GM12878 (cell line): ENCODE data around the gene LYPD4. TPM values are rescaled to one million over a fixed set of nuclear protein-coding genes. Genes with fewer than 3 reads are reported as not detected.

Source experiments
- ATAC-seq: fragments of 200-7000 bp; cut with Tn5 transposase; 3 replicates; pipeline ENCODE4 v1.9.1; 2020; ENCODE audit warnings: mild to moderate bottlenecking, moderate library complexity
- BruUV-seq: library from RNA; stranded (reverse); fragments of 400-500 nt; replicated peaks from 2 replicates; lab custom pipeline; 2021; lab: Mats Ljungman, UMichigan
- CTCF ChIA-PET: fragments of 300-600 bp; sonication (Branson Sonifier 250); formaldehyde crosslinking; extraction: SDS; loops from one replicate; lab custom pipeline; 2021; ENCODE audit warnings: inconsistent platforms; lab: Yijun Ruan, JAX
- POLR2A ChIA-PET: fragments of 350-600 bp; formaldehyde crosslinking; extraction: SDS; loops from one replicate; lab custom pipeline; 2021; ENCODE audit warnings: inconsistent platforms; lab: Charles Lee
- RAD21 ChIA-PET: fragments of 300-600 bp; sonication (Branson Sonifier 250); formaldehyde crosslinking; loops from one replicate; lab custom pipeline; 2023; ENCODE audit warnings: antibody characterized with exemption; ENCODE audit not compliant: unreplicated experiment; lab: Charles Lee
- SMC1A ChIA-PET: fragments of 300-600 bp; sonication (Branson Sonifier 250); formaldehyde crosslinking; loops from one replicate; lab custom pipeline; 2023; ENCODE audit not compliant: unreplicated experiment, uncharacterized antibody; lab: Charles Lee
- DNase-seq: peaks from one replicate; pipeline ENCODE4 v3.0.0-alpha.2; 2011; ENCODE audit warnings: low read depth, low spot score
- FAIRE-seq: peaks from 3 replicates; lab custom pipeline; 2011; peaks lifted over from hg19 to GRCh38; lab: Jason Lieb, UNC
- H2AFZ ChIP-seq: 2 replicates; pipeline ENCODE4 v1.6.0; 2011; ENCODE audit warnings: low read depth, low read length, control low read depth; ENCODE audit not compliant: control insufficient read depth
- H3K27ac ChIP-seq: 2 replicates; pipeline ENCODE4 v1.5.1; 2011; ENCODE audit warnings: control low read depth; ENCODE audit not compliant: control insufficient read depth, insufficient read depth
- H3K27me3 ChIP-seq, 2 experiments: replicated peaks in 1 of 2; 2 replicates each; pipeline versions ENCODE4 v1.6.0 to v1.6.1; 2011; ENCODE audit warnings: low read length in 1 of 2; ENCODE audit not compliant: control insufficient read depth in 2 of 2, insufficient read depth in 2 of 2
- H3K36me3 ChIP-seq, 2 experiments: 2 replicates each; pipeline ENCODE4 v1.5.1; 2011; ENCODE audit warnings: low read length in 1 of 2; ENCODE audit not compliant: control insufficient read depth in 2 of 2, insufficient read depth in 2 of 2
- H3K4me1 ChIP-seq: 2 replicates; pipeline ENCODE4 v1.6.1; 2011; ENCODE audit warnings: mild to moderate bottlenecking, low read length, moderate library complexity, mixed read lengths; ENCODE audit not compliant: control insufficient read depth, insufficient read depth
- H3K4me2 ChIP-seq: 2 replicates; pipeline ENCODE4 v1.6.0; 2011; ENCODE audit warnings: control low read depth; ENCODE audit not compliant: control insufficient read depth, insufficient read depth
- H3K4me3 ChIP-seq: fragments of 200-600 bp; sonication (generic); 2 replicates; pipeline ENCODE4 v1.5.1; 2016
- H3K79me2 ChIP-seq: 2 replicates; pipeline ENCODE4 v1.6.0; 2011; ENCODE audit warnings: low read length; ENCODE audit not compliant: control insufficient read depth, insufficient read depth
- H3K9ac ChIP-seq: 2 replicates; pipeline ENCODE4 v1.8.0; 2011; ENCODE audit warnings: low read length, control low read depth, mixed read lengths; ENCODE audit not compliant: control insufficient read depth, insufficient read depth
- H3K9me3 ChIP-seq: replicated peaks from 3 replicates; pipeline ENCODE4 v1.5.1; 2011; ENCODE audit warnings: mild to moderate bottlenecking, low read length; ENCODE audit not compliant: control insufficient read depth, insufficient read depth
- H4K20me1 ChIP-seq: 2 replicates; pipeline ENCODE4 v1.6.0; 2011; ENCODE audit not compliant: control insufficient read depth, insufficient read depth
- EED ChIP-seq: sonication (generic); IDR thresholded peaks from 2 replicates; pipeline ENCODE4 v1.6.1; 2016; ENCODE audit warnings: antibody characterized with exemption, low read depth
- RBBP5 ChIP-seq: fragments of 200-600 bp; sonication (generic); conservative IDR thresholded peaks from 2 replicates; pipeline ENCODE4 v1.6.1; 2016
- RELA ChIP-seq: fragments of 450-650 bp; IDR thresholded peaks from 2 replicates; pipeline ENCODE4 v1.8.0; 2014; ENCODE audit warnings: borderline replicate concordance; ENCODE audit not compliant: partially characterized antibody
- RUNX3 ChIP-seq: IDR thresholded peaks from 2 replicates; pipeline ENCODE4 v1.6.1; 2012; ENCODE audit warnings: low read length, inconsistent platforms
- SIX5 ChIP-seq: IDR thresholded peaks from 2 replicates; pipeline ENCODE4 v1.6.1; 2011; ENCODE audit warnings: mild to moderate bottlenecking, low read depth, low read length, moderate library complexity; ENCODE audit not compliant: severe bottlenecking
- SPI1 ChIP-seq: IDR thresholded peaks from 2 replicates; pipeline ENCODE4 v1.6.1; 2011; ENCODE audit warnings: low read depth, mild to moderate bottlenecking, low read length, moderate library complexity, borderline replicate concordance; ENCODE audit not compliant: insufficient read depth
- WRNIP1 ChIP-seq: IDR thresholded peaks from 2 replicates; pipeline ENCODE4 v1.6.1; 2011; ENCODE audit warnings: low read depth, low read length, improper control_type of control experiment, borderline replicate concordance
- ZSCAN29 ChIP-seq: fragments of 450-650 bp; IDR thresholded peaks from 2 replicates; pipeline ENCODE4 v1.6.1; 2017; ENCODE audit warnings: mild to moderate bottlenecking, moderate library complexity
- WGBS: methylation state at CpG from one replicate; pipeline ENCODE4 v1.1.6; 2016; ENCODE audit warnings: low lambda C conversion rate; ENCODE audit not compliant: insufficient replicate concordance, insufficient coverage; ENCODE audit errors: missing lambda C conversion rate; 5-methylcytosine and 5-hydroxymethylcytosine counted together
- in situ Hi-C: fragments of 300-500 bp; cut with MboI; formaldehyde crosslinking; loops from 9 replicates; pipeline ENCODE4 v1.14.3; 2018; ENCODE audit warnings: mixed read lengths
- intact Hi-C: fragments of 100-400 bp; cut with micrococcal nuclease; formaldehyde crosslinking; loops from one replicate; pipeline ENCODE4 v1.14.2; 2022; ENCODE audit not compliant: unreplicated experiment
- polyA plus RNA-seq, 11 experiments: library from polyadenylated mRNA; depleted of rRNA in 4 of 11; unstranded in 6 of 11; stranded (reverse) in 5 of 11; fragments of >200 nt; fragmentation: Nextera tagmentation in 4 of 11; fragmentation: Illumina TruSeq in 1 of 11; extraction: Ambion mirVana in 4 of 11; extraction: Trizol in 1 of 11; gene quantifications; 1 replicate in 1 of 11; 2 replicates in 10 of 11; pipeline versions ENCODE4 v1.2.1 to v1.2.3, GENCODE V29; 2011 to 2016; ENCODE audit warnings: inconsistent platforms in 2 of 11, missing spikeins in 2 of 11, low read depth in 1 of 11
- total RNA-seq, 4 experiments: library from RNA; depleted of rRNA in 3 of 4; stranded (reverse); fragments of >200 nt in 3 of 4; fragmentation: Illumina TruSeq in 1 of 4; extraction: Trizol in 1 of 4; gene quantifications; 2 replicates each; pipeline versions ENCODE4 v1.2.1 to v1.2.3, GENCODE V29; 2013 to 2021
- TF ChIP-seq, protein P1 (sequence below): IDR thresholded peaks from 2 replicates; pipeline ENCODE4 v1.6.1; 2012; ENCODE audit warnings: mild to moderate bottlenecking, low read depth, low read length
- TF ChIP-seq, protein P2 (sequence below): fragments of 150-350 bp; IDR thresholded peaks from 2 replicates; pipeline ENCODE4 v1.6.1; 2014; ENCODE audit warnings: mild to moderate bottlenecking, low read depth, low read length

LYPD4 gene
- total and polyA plus RNA-seq, 10 of the 15 experiments (the other 5 are each of a cell fraction or from before 2014, with no cell fraction given): not detected

DNA sequence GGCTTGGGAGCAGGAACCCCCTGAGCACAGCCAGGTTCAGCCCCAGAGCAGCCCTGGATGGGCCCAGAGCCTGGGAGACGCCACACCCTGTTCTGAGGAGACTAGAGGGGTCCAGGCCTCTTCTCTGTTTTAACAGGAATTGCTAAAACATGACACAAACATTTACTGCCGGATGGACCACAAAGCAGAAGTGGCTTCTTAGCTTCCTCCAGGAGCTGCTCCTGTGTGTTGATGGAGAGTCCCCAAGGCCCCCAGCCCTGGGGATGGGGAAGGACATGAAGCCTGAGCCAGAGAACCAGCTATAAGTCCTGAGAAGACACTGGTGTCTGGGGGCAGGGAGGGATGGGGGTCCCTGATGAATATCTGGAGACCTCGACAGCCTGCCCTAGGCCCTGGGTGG, 33.4 kb downstream of the LYPD4 start:
- peaks cover 5% of the 10 kb centered on the region for H3K4me1 ChIP-seq
- H3K4me2 ChIP-seq: no peak overlapping the region
- no peaks in the 10 kb centered on the region; the same call in 1 of the 2 replicates for H4K20me1 ChIP-seq
- FAIRE-seq (no peak), ATAC-seq (peak; percentile 45), DNase-seq (no peak)
- no peaks in the 10 kb centered on the region for H3K36me3 ChIP-seq
- H3K27ac ChIP-seq: no peak overlapping the region
- no peak overlapping the region for H2AFZ ChIP-seq
- POLR2A ChIA-PET: interaction anchor here (1.2 kb wide), 1 partner anchor 49 kb away, joined by 3 read pairs; the partner anchor contains the start of gene RPS19
- H3K9me3 ChIP-seq: no peaks in the 10 kb centered on the region
- RAD21 ChIA-PET: interaction anchor here (1.0 kb wide), 1 partner anchor 58 kb away, joined by 3 read pairs; no protein-coding TSS in a partner anchor
- in situ Hi-C loops (no loop called here), intact Hi-C loops (no loop called here)
- WGBS: 6% methylated on average over 3 of the region's 3 CpGs
- H3K4me3 ChIP-seq: no peak overlapping the region
- SMC1A ChIA-PET: interaction anchor here (0.8 kb wide), 1 partner anchor 18 kb away, joined by 3 read pairs; no protein-coding TSS in a partner anchor
- H3K79me2 ChIP-seq: no peaks in the 10 kb centered on the region
- no TSS peak for BruUV-seq
- no peak overlapping the region; the same call in 1 of the 2 replicates for H3K9ac ChIP-seq
- CTCF ChIA-PET: interaction anchor here (0.6 to 4.0 kb wide), 5 partner anchors 10 to 104 kb away, joined by 3 to 17 read pairs (median 4); no protein-coding TSS in a partner anchor
- TF ChIP-seq RUNX3 (peak; percentile 68), RELA (no peak), SPI1 (peak; percentile 78), EED (peak; percentile 39; the same call in 1 of the 2 replicates), SIX5 (no peak)
- TF ChIP-seq, all 136 proteins: peak for 3
- H3K27me3 ChIP-seq: no peaks in the 10 kb centered on the region; a peak in 1 of 4 replicates

DNA sequence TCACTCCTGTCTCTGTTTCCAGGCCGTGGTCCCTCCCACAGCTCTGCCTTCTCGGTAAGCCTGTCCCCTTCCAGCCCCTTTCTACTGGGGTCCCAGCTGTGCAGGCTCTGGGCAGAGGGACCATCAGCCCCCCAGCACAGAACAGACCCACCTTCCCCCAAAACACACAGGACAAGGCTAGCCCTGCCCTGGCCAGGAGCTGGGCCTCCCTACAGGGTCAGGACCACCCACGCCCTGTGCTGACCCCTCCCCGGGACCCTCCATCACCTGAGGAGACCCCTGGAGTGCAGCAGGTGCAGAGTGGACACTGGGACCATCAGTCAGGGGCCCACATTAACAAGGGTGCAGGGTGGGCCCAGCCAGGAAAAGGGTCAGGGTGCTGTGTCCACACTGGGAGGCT, 34.2 kb downstream of the LYPD4 start:
- Histone ChIP-seq H3K79me2 (no peaks in the 10 kb centered on the region), H3K4me2 (no peak overlapping the region), H3K27me3 (no peaks in the 10 kb centered on the region; a peak in 1 of 4 replicates), H3K9ac (no peak overlapping the region), H3K9me3 (no peaks in the 10 kb centered on the region), H2AFZ (no peak overlapping the region), H3K4me3 (no peak overlapping the region), H3K27ac (no peak overlapping the region), H4K20me1 (no peaks in the 10 kb centered on the region; the same call in 1 of the 2 replicates), H3K4me1 (peaks cover 5% of the 10 kb centered on the region), H3K36me3 (no peaks in the 10 kb centered on the region)
- no peak for FAIRE-seq
- RAD21 ChIA-PET: interaction anchor here (1.0 kb wide), 1 partner anchor 57 kb away, joined by 3 read pairs; no protein-coding TSS in a partner anchor
- in situ Hi-C loops (no loop called here), intact Hi-C loops (no loop called here)
- no peak for ATAC-seq
- POLR2A ChIA-PET: interaction anchor here (1.2 kb wide), 1 partner anchor 50 kb away, joined by 3 read pairs; the partner anchor contains the start of gene RPS19
- CTCF ChIA-PET: interaction anchor here (1.5 to 4.0 kb wide), 3 partner anchors 15 to 103 kb away, joined by 3 to 17 read pairs (median 6); no protein-coding TSS in a partner anchor
- SMC1A ChIA-PET: no interaction called here
- BruUV-seq: no TSS peak
- 0% methylated on average over 4 of the region's 4 CpGs for WGBS
- DNase-seq: no peak
- TF ChIP-seq WRNIP1 (no peak), ZSCAN29 (no peak), RBBP5 (no peak)
- TF ChIP-seq, protein P1, sequence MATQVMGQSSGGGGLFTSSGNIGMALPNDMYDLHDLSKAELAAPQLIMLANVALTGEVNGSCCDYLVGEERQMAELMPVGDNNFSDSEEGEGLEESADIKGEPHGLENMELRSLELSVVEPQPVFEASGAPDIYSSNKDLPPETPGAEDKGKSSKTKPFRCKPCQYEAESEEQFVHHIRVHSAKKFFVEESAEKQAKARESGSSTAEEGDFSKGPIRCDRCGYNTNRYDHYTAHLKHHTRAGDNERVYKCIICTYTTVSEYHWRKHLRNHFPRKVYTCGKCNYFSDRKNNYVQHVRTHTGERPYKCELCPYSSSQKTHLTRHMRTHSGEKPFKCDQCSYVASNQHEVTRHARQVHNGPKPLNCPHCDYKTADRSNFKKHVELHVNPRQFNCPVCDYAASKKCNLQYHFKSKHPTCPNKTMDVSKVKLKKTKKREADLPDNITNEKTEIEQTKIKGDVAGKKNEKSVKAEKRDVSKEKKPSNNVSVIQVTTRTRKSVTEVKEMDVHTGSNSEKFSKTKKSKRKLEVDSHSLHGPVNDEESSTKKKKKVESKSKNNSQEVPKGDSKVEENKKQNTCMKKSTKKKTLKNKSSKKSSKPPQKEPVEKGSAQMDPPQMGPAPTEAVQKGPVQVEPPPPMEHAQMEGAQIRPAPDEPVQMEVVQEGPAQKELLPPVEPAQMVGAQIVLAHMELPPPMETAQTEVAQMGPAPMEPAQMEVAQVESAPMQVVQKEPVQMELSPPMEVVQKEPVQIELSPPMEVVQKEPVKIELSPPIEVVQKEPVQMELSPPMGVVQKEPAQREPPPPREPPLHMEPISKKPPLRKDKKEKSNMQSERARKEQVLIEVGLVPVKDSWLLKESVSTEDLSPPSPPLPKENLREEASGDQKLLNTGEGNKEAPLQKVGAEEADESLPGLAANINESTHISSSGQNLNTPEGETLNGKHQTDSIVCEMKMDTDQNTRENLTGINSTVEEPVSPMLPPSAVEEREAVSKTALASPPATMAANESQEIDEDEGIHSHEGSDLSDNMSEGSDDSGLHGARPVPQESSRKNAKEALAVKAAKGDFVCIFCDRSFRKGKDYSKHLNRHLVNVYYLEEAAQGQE: no peak
- TF ChIP-seq, protein P2, sequence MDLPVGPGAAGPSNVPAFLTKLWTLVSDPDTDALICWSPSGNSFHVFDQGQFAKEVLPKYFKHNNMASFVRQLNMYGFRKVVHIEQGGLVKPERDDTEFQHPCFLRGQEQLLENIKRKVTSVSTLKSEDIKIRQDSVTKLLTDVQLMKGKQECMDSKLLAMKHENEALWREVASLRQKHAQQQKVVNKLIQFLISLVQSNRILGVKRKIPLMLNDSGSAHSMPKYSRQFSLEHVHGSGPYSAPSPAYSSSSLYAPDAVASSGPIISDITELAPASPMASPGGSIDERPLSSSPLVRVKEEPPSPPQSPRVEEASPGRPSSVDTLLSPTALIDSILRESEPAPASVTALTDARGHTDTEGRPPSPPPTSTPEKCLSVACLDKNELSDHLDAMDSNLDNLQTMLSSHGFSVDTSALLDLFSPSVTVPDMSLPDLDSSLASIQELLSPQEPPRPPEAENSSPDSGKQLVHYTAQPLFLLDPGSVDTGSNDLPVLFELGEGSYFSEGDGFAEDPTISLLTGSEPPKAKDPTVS: no peak
